H54 (cell line): ENCODE measurements around the gene TTLL1.

Experiments
- DNase-seq: peaks from one replicate; pipeline ENCODE4 v3.0.0; 2011; ENCODE audit warnings: low spot score, mixed read lengths; ENCODE audit not compliant: insufficient read length
- FAIRE-seq: peaks from 3 replicates; lab custom pipeline; 2011; peaks lifted over from hg19 to GRCh38; lab: Jason Lieb, UNC
- POLR2A ChIP-seq: IDR thresholded peaks from 2 replicates; pipeline ENCODE4 v1.6.1; 2011; ENCODE audit warnings: low read depth, mild to moderate bottlenecking, low read length

TTLL1 gene

DNA sequence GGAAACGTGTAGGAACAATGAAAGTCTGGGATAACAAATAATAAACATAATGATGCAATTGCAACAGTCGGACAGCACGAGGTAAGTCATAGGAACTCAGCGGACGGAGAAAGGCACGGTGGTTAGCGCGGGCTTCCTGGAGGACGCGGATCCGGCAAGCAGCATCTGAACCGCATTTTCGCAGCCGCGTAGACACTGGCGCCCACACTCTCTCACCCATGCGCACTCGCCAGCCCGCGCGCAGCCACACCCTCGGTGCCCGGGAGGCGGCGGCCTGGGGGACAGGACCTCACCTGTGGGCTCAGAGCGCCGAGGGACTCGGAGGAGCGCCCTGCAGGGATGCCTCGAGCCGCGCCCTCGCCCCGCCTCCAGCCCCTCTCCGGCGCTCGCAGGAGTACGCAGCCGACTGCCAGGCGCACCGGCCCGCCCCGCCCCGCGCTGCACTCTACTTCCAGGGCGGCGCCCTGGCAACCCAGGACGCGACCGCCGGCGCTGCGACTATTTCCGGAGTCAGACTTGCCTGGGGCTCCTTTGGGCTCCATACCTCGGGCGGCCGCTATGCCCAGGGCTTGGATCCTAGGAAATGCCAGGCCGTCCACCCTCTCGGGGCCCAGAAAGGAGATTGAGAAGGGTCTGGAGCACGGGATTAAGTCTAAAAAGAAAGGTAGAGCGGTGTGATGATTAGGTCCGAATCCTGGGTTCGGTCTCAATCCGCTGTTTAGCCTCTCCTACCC, at the start of gene TTLL1:
TTLL1 (minus strand) TSS at position 408 of the 734 bp plus-strand sequence. CDS start 13,805 bp downstream, outside the sequence.
- FAIRE-seq: no peak
- DNase-seq: peak; percentile 89
- peak; percentile 39; the same call in 1 of the 2 replicates for TF ChIP-seq POLR2A

DNA sequence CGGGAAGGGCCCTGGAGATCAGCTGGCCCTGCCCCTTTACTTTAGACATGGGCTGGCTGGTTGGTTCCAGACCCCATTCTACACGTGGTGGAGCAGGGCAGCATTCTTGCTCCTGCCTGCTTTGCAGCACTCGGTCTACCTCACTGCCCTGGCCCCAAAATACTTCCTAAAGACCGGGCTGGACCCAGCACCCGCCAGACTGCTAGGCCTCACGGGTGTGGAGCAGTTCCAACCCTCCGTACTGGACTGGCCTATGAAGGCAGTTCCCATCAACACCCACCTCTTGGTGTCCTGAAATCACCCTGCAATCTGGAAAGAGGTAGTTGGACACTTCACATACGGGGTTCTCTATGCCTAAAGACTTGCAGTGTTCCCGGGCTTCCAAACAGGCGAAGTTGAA, 47.6 kb upstream of the TTLL1 start:
- FAIRE-seq (no peak), DNase-seq (no peak)
- no peak for TF ChIP-seq POLR2A

DNA sequence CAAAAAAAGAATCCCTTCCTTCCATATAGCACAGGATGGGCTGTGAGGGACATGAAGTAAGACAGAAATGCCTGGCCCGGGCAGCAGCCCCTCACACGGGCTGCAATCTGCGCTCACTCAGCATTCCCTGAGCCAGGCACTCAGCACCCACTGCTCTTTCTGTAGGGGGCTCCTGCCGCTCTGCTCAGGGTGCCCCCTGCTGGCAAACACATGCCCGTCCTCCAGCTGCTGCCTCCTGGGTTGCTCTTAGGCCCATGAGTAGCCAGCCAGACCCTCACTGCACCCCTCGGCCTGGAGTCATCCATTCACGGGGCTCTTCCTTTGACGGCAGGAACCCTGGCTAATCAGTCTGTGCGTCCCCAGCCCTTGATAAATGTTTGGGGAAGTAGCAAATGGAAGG, 47.1 kb upstream of the TTLL1 start:
- FAIRE-seq (no peak), DNase-seq (no peak)
- no peak for TF ChIP-seq POLR2A

DNA sequence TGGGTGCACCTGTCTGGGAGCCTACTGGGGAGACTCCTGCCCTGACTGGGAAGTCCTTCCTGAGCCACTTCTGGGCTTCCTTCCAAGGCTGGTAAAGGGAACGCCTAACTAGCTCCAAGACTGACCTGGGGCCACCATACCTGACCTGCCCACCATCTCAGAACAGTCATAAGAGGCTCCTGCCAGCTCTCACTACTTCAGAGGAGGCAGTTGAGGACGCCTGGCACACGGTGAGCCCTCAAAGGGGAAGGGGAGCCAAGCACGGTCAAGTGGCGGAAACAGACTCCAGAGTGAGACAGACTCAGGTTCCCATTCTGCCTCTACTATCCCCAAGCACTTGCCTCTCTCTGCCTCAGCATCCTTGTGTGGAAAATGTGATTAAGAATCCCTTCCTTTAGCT, 46.4 kb upstream of the TTLL1 start:
- FAIRE-seq: no peak
- DNase-seq: no peak
- TF ChIP-seq POLR2A: no peak

DNA sequence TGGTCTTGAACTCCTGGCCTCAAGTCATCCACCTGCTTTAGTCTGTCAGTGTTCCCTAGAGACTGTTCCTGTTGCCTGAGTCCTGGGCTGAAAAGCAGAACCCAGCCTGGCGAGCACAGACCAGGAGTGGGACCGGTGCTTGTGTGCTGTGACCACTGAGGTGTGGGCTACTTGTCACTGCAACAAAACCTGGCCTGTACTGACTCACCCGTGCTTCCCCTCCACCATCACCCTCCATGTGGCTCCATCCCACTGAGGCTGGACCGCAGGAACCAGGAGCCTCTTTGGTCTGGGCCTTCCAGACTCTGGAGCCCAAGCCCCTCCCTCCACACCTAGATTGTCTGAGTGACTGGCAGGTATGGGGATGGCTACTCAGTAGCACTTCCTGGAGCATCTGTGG, 45.4 kb upstream of the TTLL1 start:
- FAIRE-seq (no peak), DNase-seq (no peak)
- TF ChIP-seq POLR2A: no peak

DNA sequence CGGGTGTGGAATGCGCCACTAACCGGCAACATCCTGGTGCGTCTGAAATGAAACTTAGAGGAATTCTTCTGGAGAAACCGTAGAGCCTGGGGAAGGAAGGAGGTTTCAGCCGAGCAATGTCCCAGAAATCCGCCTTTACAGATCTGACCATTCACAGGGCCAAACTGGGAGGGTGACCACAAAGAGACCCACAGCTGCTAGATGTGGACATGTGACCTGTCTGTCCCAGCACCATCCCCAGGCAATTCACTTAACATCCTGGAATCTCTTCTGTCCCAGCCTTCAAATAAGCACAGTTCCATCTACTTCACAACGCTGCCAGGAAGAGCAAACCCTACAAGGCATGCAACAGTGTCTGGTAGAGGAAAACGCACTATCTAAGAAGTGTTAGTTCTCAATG, 44.2 kb upstream of the TTLL1 start:
- FAIRE-seq (no peak), DNase-seq (no peak)
- no peak for TF ChIP-seq POLR2A

DNA sequence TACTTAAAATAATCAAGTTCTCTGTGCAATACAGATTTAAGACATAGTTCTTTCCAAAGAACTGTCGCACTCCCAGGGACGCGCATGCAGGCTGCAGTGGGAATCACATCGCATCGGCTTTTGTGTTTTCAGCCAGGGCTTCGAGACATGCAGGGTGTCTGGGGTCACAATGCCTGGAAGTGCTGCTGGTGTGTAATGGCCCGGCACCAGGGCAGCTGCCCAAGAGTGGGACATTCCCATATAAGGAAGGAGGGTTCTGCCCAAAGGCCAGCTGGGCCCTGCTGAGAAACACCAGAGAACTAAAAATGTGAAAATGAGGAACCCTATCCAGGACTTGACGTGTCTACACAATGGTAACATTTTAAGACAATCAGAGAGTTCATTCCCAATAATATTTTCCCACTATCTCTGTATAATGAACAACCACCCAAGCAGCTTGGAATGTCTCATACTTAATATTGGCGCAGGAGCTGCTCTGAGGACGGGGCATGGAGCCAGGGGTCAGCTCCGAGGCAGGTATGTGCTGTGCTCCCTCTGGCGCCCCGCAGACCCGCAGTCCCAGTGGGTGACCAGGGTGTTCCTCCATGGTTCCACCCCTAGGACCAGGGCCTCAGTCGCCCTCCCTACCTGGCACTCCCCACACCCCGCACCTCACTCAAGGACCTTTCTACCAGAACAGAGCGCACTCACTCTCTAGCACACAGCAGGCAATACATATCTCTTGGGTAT, 42.7 kb upstream of the TTLL1 start:
- no peak for TF ChIP-seq POLR2A
- DNase-seq (no peak), FAIRE-seq (no peak)

DNA sequence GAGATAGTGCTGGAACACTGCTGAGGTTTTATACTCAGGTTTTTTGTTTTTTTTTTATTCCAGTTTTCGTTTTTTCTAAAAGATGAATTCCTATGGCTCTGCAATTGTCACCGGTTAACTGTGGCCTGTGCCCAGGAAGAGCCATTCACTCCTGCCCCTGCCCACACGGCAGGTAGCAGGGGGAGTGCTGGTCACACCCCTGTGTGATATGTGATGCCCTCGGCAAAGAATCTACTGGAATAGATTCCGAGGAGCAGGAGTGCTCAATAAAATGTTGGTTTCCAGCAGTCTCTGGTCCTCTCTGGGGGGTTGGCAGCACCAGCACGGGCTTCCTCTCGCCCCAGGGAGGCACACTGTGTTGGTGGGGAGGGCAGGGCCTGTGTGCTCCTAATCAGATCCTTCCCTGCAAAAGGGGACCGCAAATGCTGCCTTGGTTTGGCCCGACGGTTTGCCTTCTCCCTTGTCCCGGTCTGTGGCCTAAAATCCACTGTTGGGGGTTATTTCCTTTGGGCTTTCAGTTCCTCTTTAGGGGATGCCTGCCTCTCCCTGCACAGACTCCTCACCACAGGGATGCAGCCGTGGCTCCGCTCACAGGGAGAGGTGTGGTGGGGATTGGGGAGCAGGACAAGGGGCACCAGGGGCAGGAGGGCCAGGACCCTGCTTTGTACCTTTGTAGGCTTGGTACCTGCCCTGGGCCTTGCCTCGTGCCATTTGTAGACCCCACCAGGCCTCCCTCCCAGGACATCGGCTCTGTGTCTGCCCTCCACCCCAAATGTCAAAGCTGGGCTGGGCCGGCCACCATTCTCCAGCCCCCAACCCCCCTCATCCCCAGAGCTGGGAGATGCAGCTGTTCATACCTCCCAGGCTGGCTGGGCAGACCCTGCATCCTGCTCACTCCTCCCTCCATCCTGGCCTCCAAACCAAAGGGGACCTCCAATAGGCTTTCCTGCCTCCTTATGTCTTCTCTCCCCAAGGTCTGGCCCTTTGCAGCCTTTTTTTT, 40.5 kb upstream of the TTLL1 start:
- TF ChIP-seq POLR2A: no peak
- no peak for DNase-seq
- no peak for FAIRE-seq

DNA sequence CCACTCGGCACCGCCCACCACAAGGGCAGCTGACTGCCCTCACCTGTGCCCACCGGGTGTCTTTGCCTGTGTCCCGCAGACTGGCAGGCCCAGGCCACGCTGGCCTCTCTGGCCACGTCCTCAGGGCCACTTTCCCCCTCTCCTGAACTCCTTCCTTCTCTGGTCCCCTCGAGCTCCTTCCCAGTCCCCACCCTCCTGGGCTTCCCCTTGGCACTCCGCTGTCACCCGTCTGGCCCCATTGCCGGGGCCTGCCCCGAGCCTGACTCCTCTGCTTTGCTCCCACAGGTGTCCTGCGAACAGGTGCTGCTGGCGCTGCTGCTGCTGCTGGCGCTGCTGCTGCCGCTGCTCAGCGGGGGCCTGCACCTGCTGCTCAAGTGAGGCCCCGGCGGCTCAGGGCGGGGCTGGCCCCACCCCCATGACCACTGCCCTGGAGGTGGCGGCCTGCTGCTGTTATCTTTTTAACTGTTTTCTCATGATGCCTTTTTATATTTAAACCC, 39.8 kb upstream of the TTLL1 start:
- DNase-seq: no peak

DNA sequence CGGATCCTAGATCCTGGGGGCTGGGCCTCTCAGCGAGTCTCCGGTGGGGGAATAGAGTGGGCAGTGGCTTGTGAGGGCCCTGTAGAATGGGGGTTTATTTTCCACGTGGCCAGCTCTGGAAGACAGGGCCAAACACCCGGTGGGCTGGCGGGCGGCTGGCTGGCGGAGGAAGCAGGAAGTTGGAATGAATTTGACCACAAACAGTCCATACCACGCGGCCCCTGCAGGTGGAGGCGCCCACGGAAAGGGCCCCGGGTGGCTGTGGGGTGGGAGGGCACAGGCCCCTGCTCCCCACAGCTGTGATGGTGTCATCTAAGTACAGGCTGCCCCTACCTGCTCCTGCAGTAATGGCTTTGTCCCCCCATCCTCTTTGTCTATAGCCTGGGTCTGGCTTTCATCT, 38.9 kb upstream of the TTLL1 start:
- no peak for TF ChIP-seq POLR2A
- DNase-seq (no peak), FAIRE-seq (no peak)

More for the DNA sequence above, 39.8 kb upstream of the TTLL1 start:
- no peak for FAIRE-seq
- no peak for TF ChIP-seq POLR2A

DNA sequence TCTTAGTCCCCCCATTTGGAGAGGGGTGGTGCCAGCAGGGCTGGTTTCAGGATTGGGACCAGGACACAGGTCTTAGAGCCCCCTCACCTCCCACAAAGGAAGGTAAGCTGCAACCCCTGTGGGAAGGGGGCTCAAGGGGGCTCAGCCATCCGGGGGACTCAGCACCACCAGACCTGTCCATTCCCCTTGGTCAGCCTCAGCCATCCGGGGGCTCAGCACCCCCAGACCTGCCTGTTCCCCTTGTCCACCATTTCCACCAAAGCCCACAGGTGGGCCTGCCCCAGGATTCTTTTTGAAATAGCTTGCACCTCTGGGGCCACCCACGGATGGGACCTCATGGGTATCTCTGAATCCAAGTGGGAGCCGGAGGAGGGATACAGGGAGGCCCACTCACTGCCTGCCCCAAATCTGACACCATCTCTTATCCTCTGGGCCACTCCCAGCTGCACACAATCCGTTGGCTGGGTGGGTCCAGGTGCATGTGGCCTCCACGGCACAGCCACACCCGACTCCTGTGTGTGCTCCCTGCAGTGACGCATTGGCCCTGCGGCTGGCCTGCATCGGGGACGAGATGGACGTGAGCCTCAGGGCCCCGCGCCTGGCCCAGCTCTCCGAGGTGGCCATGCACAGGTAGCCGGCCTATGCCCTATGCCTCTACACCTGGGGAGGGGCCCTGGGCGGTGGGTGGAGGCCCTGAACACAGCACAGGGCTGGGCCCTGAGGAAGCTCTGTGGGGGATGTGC, 38.1 kb upstream of the TTLL1 start:
- no peak for TF ChIP-seq POLR2A
- no peak for DNase-seq
- FAIRE-seq: no peak

DNA sequence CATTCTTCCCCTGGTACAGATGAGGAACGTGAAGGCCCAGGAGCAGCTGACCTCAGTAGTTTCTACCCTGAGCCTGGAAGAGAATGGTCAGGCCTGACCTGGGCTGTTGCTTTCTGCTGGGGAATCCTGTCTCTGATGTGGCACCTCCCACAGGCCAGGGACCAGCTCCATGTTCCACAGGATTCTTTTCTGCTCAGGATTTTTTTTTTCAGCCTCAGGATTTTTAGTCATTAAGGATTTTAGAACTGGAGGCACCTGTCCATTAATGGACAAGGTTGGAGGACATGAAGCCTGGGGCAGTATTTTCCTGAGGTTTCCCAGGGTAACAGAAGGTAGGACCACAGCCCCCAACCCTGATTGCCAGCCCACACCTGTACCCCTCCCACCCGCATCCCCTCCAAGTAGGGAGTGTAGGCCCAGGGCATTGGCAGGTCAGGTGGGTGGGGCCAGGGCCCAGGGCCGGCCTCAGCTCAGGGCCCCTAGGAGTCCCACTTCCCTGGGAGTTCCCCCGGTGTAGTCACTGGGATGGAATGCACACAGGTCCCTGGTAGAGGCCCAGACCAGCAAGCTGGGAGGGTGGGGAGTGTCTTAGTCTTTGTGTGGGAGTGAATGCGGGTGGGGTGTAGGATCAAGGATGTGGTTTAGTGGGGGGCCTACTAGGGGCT, 37.4 kb upstream of the TTLL1 start:
- DNase-seq (peak; percentile 97), FAIRE-seq (no peak)

More for the DNA sequence above, 37.4 kb upstream of the TTLL1 start:
- TF ChIP-seq POLR2A: no peak
